ENCODE results near the gene NFIC.

DNA sequence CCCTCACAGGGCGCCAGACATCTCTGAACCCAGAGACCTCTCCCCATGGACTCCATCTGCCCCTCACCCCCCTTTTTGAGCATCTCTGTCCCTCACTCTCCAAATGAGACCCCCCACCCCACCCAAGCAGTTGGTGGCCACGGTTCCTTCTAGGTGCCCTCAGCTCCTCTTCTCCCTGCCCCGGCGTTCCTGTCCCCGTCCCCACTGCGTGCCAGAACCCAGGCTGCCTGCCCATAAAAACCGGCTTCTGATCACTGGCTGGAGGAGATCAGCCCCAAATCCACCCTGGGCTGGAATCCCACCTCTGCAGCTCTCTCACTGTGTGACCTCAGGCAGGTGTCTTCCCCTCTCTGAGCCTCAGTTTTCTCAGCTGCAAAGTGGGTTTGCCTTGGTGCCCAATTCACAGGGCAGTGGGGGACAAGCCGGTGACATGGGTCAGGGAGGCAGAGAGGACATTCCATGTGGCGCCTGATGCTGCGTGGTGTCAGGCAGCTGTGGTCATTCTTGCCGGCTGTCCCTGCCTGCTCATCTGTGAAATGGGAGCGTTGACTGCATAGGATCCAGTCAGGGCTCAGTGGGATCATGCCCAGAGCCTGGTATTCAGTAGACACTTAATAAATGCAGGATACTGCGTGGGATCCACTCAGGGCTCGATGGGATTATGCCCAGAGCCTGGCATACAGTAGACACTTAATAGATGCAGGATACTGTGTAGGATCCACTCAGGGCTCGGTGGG is 88.4 kb downstream of the NFIC start:
- TF ChIP-seq POLR2AphosphoS5 (IDR thresholded peaks at IDR 0.05; ENCODE audit: borderline replicate concordance, low read depth, low read length) (no peak), EZH2 (IDR thresholded peaks at IDR 0.05) (no peak), FOXP2 (optimal IDR thresholded peaks at IDR 0.05; ENCODE audit: control extremely low read depth, extremely low read length, insufficient read depth) (no peak)

All from SK-N-MC (cell line).